H1 (cell line): ENCODE measurements around the gene ZMYM2. TPM values are rescaled to one million over a fixed set of nuclear protein-coding genes. Genes with fewer than 3 reads are reported as not detected.

Source experiments
- CTCF ChIA-PET: fragments of 300-600 bp; sonication (Branson Sonifier 250); formaldehyde crosslinking; loops from one replicate; lab custom pipeline; 2021; ENCODE audit not compliant: partially characterized antibody; lab: Charles Lee
- POLR2A ChIA-PET: fragments of 300-600 bp; sonication (Branson Sonifier 250); formaldehyde crosslinking; loops from one replicate; lab custom pipeline; 2021; ENCODE audit warnings: inconsistent platforms; ENCODE audit not compliant: partially characterized antibody; lab: Charles Lee
- DNase-seq, 2 experiments: peaks; one replicate each; pipeline versions ENCODE4 v3.0.0 to v3.0.0-alpha.2; 2010 to 2022; ENCODE audit warnings: low spot score in 2 of 2, low read depth in 1 of 2, mixed read lengths in 1 of 2
- FAIRE-seq: peaks from 2 replicates; lab custom pipeline; 2011; peaks lifted over from hg19 to GRCh38; lab: Jason Lieb, UNC
- H2AFZ ChIP-seq: 2 replicates; pipeline ENCODE4 v1.8.1; 2012; ENCODE audit warnings: low read length, inconsistent platforms
- H2AK5ac ChIP-seq: 2 replicates; pipeline ENCODE4 v1.6.1; 2013; ENCODE audit warnings: low read depth, low read length
- H2BK120ac ChIP-seq: replicated peaks from 2 replicates; pipeline ENCODE3; 2013; ENCODE audit warnings: low read depth, low read length, inconsistent platforms
- H2BK12ac ChIP-seq: 2 replicates; pipeline ENCODE4 v1.6.1; 2013; ENCODE audit warnings: low read depth, low read length
- H2BK15ac ChIP-seq: 2 replicates; pipeline ENCODE4 v1.6.1; 2013; ENCODE audit warnings: low read length
- H2BK20ac ChIP-seq: 2 replicates; pipeline ENCODE4 v1.6.1; 2013; ENCODE audit warnings: low read length
- H2BK5ac ChIP-seq: 2 replicates; pipeline ENCODE4 v1.6.1; 2013; ENCODE audit warnings: low read depth, low read length
- H3K14ac ChIP-seq: 2 replicates; pipeline ENCODE4 v1.6.1; 2013; ENCODE audit warnings: inconsistent platforms; ENCODE audit not compliant: insufficient read length
- H3K18ac ChIP-seq: 2 replicates; pipeline ENCODE4 v1.6.1; 2013; ENCODE audit warnings: low read length; ENCODE audit errors: extremely low read depth
- H3K23ac ChIP-seq: 2 replicates; pipeline ENCODE4 v1.6.1; 2013; ENCODE audit warnings: inconsistent platforms; ENCODE audit not compliant: insufficient read length
- H3K23me2 ChIP-seq: 2 replicates; pipeline ENCODE4 v1.6.1; 2013; ENCODE audit warnings: low read depth, low read length
- H3K27ac ChIP-seq: 2 replicates; pipeline ENCODE4 v1.6.1; 2011; ENCODE audit warnings: low read depth, low read length, inconsistent platforms
- H3K27me3 ChIP-seq, 4 experiments: replicated peaks in 1 of 4; 1 replicate in 1 of 4; 2 replicates in 3 of 4; pipeline versions ENCODE4 v1.6.1 to v1.8.1; 2011 to 2013; ENCODE audit warnings: low read length in 3 of 4, mild to moderate bottlenecking in 3 of 4, inconsistent platforms in 2 of 4, mixed read lengths in 2 of 4, moderate library complexity in 1 of 4; ENCODE audit not compliant: control insufficient read depth in 3 of 4, insufficient read depth in 3 of 4; ENCODE audit errors: extremely low read depth in 1 of 4
- H3K36me3 ChIP-seq, 4 experiments: 2 replicates each; pipeline versions ENCODE4 v1.6.1 to v1.8.1; 2011 to 2013; ENCODE audit warnings: mild to moderate bottlenecking in 4 of 4, low read length in 3 of 4, moderate library complexity in 2 of 4, control low read depth in 1 of 4, inconsistent platforms in 1 of 4; ENCODE audit not compliant: insufficient read depth in 4 of 4, control insufficient read depth in 2 of 4
- H3K4ac ChIP-seq: replicated peaks from 2 replicates; pipeline ENCODE3; 2013; ENCODE audit warnings: low read length, low read depth, mixed read lengths, inconsistent platforms; ENCODE audit not compliant: insufficient read length
- H3K4me1 ChIP-seq, 4 experiments: replicated peaks in 1 of 4; 1 replicate in 1 of 4; 2 replicates in 3 of 4; pipeline versions ENCODE4 v1.6.1 to v1.8.1; 2011 to 2013; ENCODE audit warnings: low read length in 3 of 4, inconsistent platforms in 2 of 4, mixed read lengths in 1 of 4; ENCODE audit not compliant: insufficient read depth in 4 of 4, control insufficient read depth in 3 of 4
- H3K4me2 ChIP-seq, 2 experiments: 2 replicates each; pipeline versions ENCODE4 v1.6.1 to v1.8.1; 2011 to 2013; ENCODE audit warnings: low read depth in 2 of 2, low read length in 2 of 2, control low read depth in 1 of 2, inconsistent platforms in 1 of 2, mild to moderate bottlenecking in 1 of 2; ENCODE audit not compliant: insufficient read depth in 1 of 2
- H3K4me3 ChIP-seq, 4 experiments: fragments of 200-600, 300-600 bp in 1 of 4; sonication (generic), shearing (Covaris generic), sonication (Bioruptor Twin) in 1 of 4; 2 replicates each; pipeline versions ENCODE4 v1.5.1 to v1.8.1; 2011 to 2016; ENCODE audit warnings: low read length in 4 of 4, low read depth in 3 of 4, control low read depth in 2 of 4, inconsistent platforms in 2 of 4, mild to moderate bottlenecking in 2 of 4, mixed read lengths in 1 of 4, moderate library complexity in 1 of 4; ENCODE audit not compliant: insufficient read depth in 2 of 4; ENCODE audit errors: extremely low read depth in 1 of 4
- H3K56ac ChIP-seq: replicated peaks from 2 replicates; pipeline ENCODE3; 2013; ENCODE audit warnings: low read depth, mild to moderate bottlenecking, mixed read lengths, low read length, inconsistent platforms; ENCODE audit not compliant: insufficient read length
- H3K79me1 ChIP-seq: 2 replicates; pipeline ENCODE4 v1.6.1; 2013; ENCODE audit warnings: low read depth, low read length, control low read depth
- H3K79me2 ChIP-seq, 2 experiments: 2 replicates each; pipeline versions ENCODE4 v1.6.1 to v1.8.1; 2012 to 2013; ENCODE audit warnings: low read length in 2 of 2, mild to moderate bottlenecking in 2 of 2, inconsistent platforms in 1 of 2; ENCODE audit not compliant: insufficient read depth in 2 of 2, control insufficient read depth in 1 of 2
- H3K9ac ChIP-seq, 4 experiments: replicated peaks in 1 of 4; 1 replicate in 1 of 4; 2 replicates in 3 of 4; pipeline versions ENCODE4 v1.6.1 to v1.8.1; 2011 to 2013; ENCODE audit warnings: low read depth in 3 of 4, low read length in 3 of 4, control low read depth in 2 of 4, mild to moderate bottlenecking in 2 of 4, moderate library complexity in 2 of 4, inconsistent platforms in 1 of 4; ENCODE audit errors: extremely low read depth in 1 of 4
- H3K9me3 ChIP-seq, 2 experiments: 2 replicates each; pipeline versions ENCODE4 v1.6.1 to v1.8.1; 2012 to 2013; ENCODE audit warnings: mild to moderate bottlenecking in 2 of 2, moderate library complexity in 2 of 2, control low read depth in 1 of 2, inconsistent platforms in 1 of 2, low read depth in 1 of 2, low read length in 1 of 2, mixed read lengths in 1 of 2; ENCODE audit not compliant: insufficient read depth in 2 of 2
- H4K20me1 ChIP-seq, 2 experiments: replicated peaks in 1 of 2; 2 replicates each; pipeline versions ENCODE3 to v1.8.1; 2011 to 2013; ENCODE audit warnings: inconsistent platforms in 2 of 2, low read length in 2 of 2, mild to moderate bottlenecking in 1 of 2; ENCODE audit not compliant: insufficient read depth in 2 of 2, control insufficient read depth in 1 of 2
- H4K5ac ChIP-seq: 2 replicates; pipeline ENCODE4 v1.6.1; 2013; ENCODE audit warnings: low read length, low read depth, mixed read lengths, inconsistent platforms; ENCODE audit not compliant: insufficient read length
- H4K8ac ChIP-seq: 2 replicates; pipeline ENCODE4 v1.8.0; 2013; ENCODE audit warnings: mild to moderate bottlenecking, moderate library complexity, low read length, inconsistent platforms; ENCODE audit not compliant: insufficient read depth; ENCODE audit errors: extremely low read depth
- H4K91ac ChIP-seq: replicated peaks from 2 replicates; pipeline ENCODE3; 2013; ENCODE audit warnings: low read length, mixed read lengths, inconsistent platforms; ENCODE audit not compliant: insufficient read length
- ATF2 ChIP-seq: IDR thresholded peaks from 2 replicates; pipeline ENCODE4 v1.6.1; 2012; ENCODE audit warnings: low read length, inconsistent platforms
- HDAC2 ChIP-seq, 2 experiments: fragments of 300-600 bp in 1 of 2; sonication (generic) in 1 of 2; IDR thresholded peaks; 2 replicates each; pipeline ENCODE4 v1.6.1; 2011 to 2012; ENCODE audit warnings: low read depth in 2 of 2, low read length in 2 of 2, mild to moderate bottlenecking in 2 of 2, moderate library complexity in 2 of 2, borderline replicate concordance in 1 of 2, inconsistent platforms in 1 of 2
- WGBS, 2 experiments: shearing (Covaris generic) in 1 of 2; methylation state at CpG; one replicate each; pipeline versions ENCODE4 v1.1.6 to v1.1.7; 2013 to 2015; ENCODE audit warnings: low lambda C conversion rate in 2 of 2, mixed read lengths in 2 of 2, inconsistent platforms in 1 of 2, low coverage in 1 of 2, missing lambda C conversion rate in 1 of 2; ENCODE audit not compliant: insufficient replicate concordance in 2 of 2, insufficient coverage in 1 of 2, insufficient read length in 1 of 2; ENCODE audit errors: extremely low coverage in 1 of 2, missing lambda C conversion rate in 1 of 2; 5-methylcytosine and 5-hydroxymethylcytosine counted together
- polyA plus RNA-seq, 7 experiments: library from polyadenylated mRNA; depleted of rRNA in 3 of 7; stranded (reverse) in 5 of 7; unstranded in 2 of 7; fragments of >200 nt in 5 of 7; fragments of 200-250 nt in 2 of 7; gene quantifications; 1 replicate in 5 of 7; 2 replicates in 1 of 7; 4 replicates in 1 of 7; pipeline versions ENCODE4 v1.2.1 to v1.2.3, GENCODE V29; 2011 to 2013; ENCODE audit warnings: missing spikeins in 2 of 7, mixed read lengths in 2 of 7
- total RNA-seq: library from RNA; stranded (reverse); fragmentation: NEBNext Ultra II Directional; extraction: Animal tissue kit (Norgen Biotek cat#: 25700); gene quantifications from 2 replicates; pipeline ENCODE4 v1.2.1, GENCODE V29; 2021

The ZMYM2 gene
- total and polyA plus RNA-seq, 2 of the 8 experiments (the other 6 are each of a cell fraction or from before 2014, with no cell fraction given): 41.2 to 159 TPM

- Histone ChIP-seq H3K4me2 (no peak overlapping the region), H3K18ac (no peak overlapping the region), H3K23ac (no peak overlapping the region), H2BK20ac (no peak overlapping the region), H3K56ac (no peak overlapping the region), H4K20me1 (peaks cover 0 to 2% of the 10 kb centered on the region in 2 experiments), H2BK12ac (no peak overlapping the region; the same call in 1 of the 2 replicates), H3K4ac (no peak overlapping the region), H3K27ac (no peak overlapping the region), H3K79me2 (peaks cover 0 to 10% of the 10 kb centered on the region in 2 experiments; a peak in 2 of 4 replicates), H2BK15ac (no peak overlapping the region), H3K4me1 (peaks cover 0 to 10% (median 3%) of the 10 kb centered on the region in 4 experiments; a peak in 4 of 7 replicates), H3K23me2 (no peaks in the 10 kb centered on the region), H3K4me3 (no peak overlapping the region), H4K8ac (no peak overlapping the region), H3K79me1 (no peaks in the 10 kb centered on the region), H4K5ac (peak overlapping the region; percentile 15), H3K9ac (no peak overlapping the region), H3K9me3 (no peaks in the 10 kb centered on the region), H3K36me3 (peaks cover 0 to 41% (median 3%) of the 10 kb centered on the region in 4 experiments; a peak in 3 of 8 replicates), H4K91ac (no peak overlapping the region), H3K27me3 (no peaks in the 10 kb centered on the region), H2BK5ac (no peak overlapping the region), H3K14ac (no peak overlapping the region), H2AK5ac (no peak overlapping the region), H2BK120ac (no peak overlapping the region), H2AFZ (no peak overlapping the region)
- ChIA-PET POLR2A (no interaction called here), CTCF (interaction anchor here (0.8 to 1.5 kb wide), 2 partner anchors 16 to 66 kb away, joined by 3 read pairs; no protein-coding TSS in a partner anchor)
- DNase-seq (no peak), FAIRE-seq (no peak)
- WGBS, 2 experiments: 77% methylated on average over 6 of the region's 6 CpGs; no CpG with 5 or more reads in 1 of the 2 experiments
- TF ChIP-seq ATF2 (no peak), HDAC2 (IDR thresholded peaks at IDR 0.05; ENCODE audit: borderline replicate concordance in 1 of 2, low read depth in 2 of 2, low read length in 2 of 2) (no peak)
Observed at GRCh38 chr13:20051366-20051765, 92.8 kb downstream of the ZMYM2 start.
